ENCODE measurements around the gene ZNF555. TPM values are rescaled to one million over a fixed set of nuclear protein-coding genes. Genes with fewer than 3 reads are reported as not detected.
A peak's percentile ranks its signal among the peaks of the same experiment; 100 is the strongest.

ZNF555 gene
- total and polyA plus RNA-seq, 2 of the 13 experiments (the other 11 are each of a cell fraction or from before 2014, with no cell fraction given) = 5.0 to 8.0 TPM

DNA sequence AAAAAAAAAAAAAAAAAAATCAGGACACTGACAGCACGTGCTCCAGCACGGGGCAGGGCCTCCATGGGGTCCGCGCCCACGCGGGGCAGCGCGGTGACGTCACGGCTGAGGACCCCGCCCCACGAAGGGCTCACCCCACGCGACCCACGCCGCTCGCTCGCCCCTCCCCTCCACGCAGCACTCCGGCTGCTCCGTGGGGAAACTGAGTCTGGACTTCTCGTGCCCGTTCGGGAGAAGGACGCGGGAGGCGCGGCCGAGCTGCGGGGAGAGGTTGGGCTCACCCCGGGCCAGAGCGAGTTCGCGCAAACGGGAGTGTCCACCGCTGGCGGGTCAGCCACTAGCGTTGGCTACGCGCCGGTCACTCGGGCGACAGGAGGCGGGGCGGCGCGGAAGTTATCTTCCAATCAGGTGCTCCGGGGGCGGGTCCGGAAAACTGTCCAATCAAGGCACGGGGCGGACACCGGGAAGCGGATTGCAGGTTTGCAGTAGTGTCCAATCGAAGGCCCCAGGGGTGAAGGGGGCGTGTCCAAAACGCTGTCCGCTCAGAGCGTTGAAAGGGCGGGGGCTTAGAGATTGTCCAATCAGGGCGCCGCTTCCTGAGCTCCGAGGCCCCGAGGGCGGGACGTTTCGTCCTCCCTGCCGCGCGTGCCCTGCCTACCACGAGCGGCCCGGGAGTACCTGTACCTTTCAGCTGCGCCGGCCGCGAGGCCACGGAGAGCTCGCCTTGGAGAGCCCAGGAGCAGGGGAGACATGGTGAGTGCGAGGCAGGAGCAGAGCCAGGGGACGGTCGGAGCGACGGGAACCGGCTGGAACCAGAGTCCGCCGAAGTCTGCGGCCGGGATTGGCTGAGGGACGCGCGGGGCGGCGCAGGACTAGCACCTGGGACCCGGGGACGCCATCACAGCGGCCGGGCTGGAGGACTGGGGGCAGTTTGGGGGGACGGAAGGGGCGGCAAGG, 59.3 kb downstream of the ZNF555 start, which contains the start of gene ZNF57 (continued):
- TF ChIP-seq FLYWCH1 (CRISPR knock-in tag; IDR thresholded peaks at IDR 0.05) (no peak), SETDB1 (CRISPR knock-in tag; IDR thresholded peaks at IDR 0.05; ENCODE audit: borderline replicate concordance) (no peak), POGZ (CRISPR knock-in tag; IDR thresholded peaks at IDR 0.05) (no peak), ZNF780A (CRISPR knock-in tag; IDR thresholded peaks at IDR 0.05) (no peak), RORA (CRISPR knock-in tag; IDR thresholded peaks at IDR 0.05) (no peak), TOPORS (CRISPR knock-in tag; IDR thresholded peaks at IDR 0.05) (peak; percentile 87; the same call in 1 of the 2 replicates), EED (CRISPR knock-in tag; IDR thresholded peaks at IDR 0.05) (no peak), HNF4G (IDR thresholded peaks at IDR 0.05; ENCODE audit: borderline replicate concordance, low read depth, low read length) (no peak), HNF4G (CRISPR knock-in tag; IDR thresholded peaks at IDR 0.05; ENCODE audit: borderline replicate concordance, low read depth) (no peak), ZFP90 (CRISPR knock-in tag; IDR thresholded peaks at IDR 0.05; ENCODE audit: borderline replicate concordance) (no peak), ZNF577 (CRISPR knock-in tag; IDR thresholded peaks at IDR 0.05; ENCODE audit: borderline replicate concordance, low read depth) (no peak), BHLHE40 (IDR thresholded peaks at IDR 0.05; ENCODE audit: low read length) (peak; percentile 82), CCAR2 (optimal IDR thresholded peaks at IDR 0.05; ENCODE audit: low read depth, low read length) (no peak), CEBPG (CRISPR knock-in tag; IDR thresholded peaks at IDR 0.05) (no peak), GATA4 (IDR thresholded peaks at IDR 0.05; ENCODE audit: borderline replicate concordance, low read depth) (no peak), GATAD2A (CRISPR knock-in tag; IDR thresholded peaks at IDR 0.05) (peak; percentile 25; the same call in 1 of the 2 replicates), MZF1 (CRISPR knock-in tag; IDR thresholded peaks at IDR 0.05; ENCODE audit: borderline replicate concordance) (0 out of 2 replicates have a peak, but pooled peaks have one; percentile 62)
- TF ChIP-seq, protein P1, sequence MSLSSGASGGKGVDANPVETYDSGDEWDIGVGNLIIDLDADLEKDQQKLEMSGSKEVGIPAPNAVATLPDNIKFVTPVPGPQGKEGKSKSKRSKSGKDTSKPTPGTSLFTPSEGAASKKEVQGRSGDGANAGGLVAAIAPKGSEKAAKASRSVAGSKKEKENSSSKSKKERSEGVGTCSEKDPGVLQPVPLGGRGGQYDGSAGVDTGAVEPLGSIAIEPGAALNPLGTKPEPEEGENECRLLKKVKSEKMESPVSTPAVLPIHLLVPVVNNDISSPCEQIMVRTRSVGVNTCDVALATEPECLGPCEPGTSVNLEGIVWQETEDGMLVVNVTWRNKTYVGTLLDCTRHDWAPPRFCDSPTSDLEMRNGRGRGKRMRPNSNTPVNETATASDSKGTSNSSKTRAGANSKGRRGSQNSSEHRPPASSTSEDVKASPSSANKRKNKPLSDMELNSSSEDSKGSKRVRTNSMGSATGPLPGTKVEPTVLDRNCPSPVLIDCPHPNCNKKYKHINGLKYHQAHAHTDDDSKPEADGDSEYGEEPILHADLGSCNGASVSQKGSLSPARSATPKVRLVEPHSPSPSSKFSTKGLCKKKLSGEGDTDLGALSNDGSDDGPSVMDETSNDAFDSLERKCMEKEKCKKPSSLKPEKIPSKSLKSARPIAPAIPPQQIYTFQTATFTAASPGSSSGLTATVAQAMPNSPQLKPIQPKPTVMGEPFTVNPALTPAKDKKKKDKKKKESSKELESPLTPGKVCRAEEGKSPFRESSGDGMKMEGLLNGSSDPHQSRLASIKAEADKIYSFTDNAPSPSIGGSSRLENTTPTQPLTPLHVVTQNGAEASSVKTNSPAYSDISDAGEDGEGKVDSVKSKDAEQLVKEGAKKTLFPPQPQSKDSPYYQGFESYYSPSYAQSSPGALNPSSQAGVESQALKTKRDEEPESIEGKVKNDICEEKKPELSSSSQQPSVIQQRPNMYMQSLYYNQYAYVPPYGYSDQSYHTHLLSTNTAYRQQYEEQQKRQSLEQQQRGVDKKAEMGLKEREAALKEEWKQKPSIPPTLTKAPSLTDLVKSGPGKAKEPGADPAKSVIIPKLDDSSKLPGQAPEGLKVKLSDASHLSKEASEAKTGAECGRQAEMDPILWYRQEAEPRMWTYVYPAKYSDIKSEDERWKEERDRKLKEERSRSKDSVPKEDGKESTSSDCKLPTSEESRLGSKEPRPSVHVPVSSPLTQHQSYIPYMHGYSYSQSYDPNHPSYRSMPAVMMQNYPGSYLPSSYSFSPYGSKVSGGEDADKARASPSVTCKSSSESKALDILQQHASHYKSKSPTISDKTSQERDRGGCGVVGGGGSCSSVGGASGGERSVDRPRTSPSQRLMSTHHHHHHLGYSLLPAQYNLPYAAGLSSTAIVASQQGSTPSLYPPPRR (CRISPR knock-in tag; IDR thresholded peaks at IDR 0.05; ENCODE audit: borderline replicate concordance) = no peak
- TF ChIP-seq, protein P2, sequence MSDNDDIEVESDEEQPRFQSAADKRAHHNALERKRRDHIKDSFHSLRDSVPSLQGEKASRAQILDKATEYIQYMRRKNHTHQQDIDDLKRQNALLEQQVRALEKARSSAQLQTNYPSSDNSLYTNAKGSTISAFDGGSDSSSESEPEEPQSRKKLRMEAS (IDR thresholded peaks at IDR 0.05) = peak; percentile 91
- TF ChIP-seq, protein P3, sequence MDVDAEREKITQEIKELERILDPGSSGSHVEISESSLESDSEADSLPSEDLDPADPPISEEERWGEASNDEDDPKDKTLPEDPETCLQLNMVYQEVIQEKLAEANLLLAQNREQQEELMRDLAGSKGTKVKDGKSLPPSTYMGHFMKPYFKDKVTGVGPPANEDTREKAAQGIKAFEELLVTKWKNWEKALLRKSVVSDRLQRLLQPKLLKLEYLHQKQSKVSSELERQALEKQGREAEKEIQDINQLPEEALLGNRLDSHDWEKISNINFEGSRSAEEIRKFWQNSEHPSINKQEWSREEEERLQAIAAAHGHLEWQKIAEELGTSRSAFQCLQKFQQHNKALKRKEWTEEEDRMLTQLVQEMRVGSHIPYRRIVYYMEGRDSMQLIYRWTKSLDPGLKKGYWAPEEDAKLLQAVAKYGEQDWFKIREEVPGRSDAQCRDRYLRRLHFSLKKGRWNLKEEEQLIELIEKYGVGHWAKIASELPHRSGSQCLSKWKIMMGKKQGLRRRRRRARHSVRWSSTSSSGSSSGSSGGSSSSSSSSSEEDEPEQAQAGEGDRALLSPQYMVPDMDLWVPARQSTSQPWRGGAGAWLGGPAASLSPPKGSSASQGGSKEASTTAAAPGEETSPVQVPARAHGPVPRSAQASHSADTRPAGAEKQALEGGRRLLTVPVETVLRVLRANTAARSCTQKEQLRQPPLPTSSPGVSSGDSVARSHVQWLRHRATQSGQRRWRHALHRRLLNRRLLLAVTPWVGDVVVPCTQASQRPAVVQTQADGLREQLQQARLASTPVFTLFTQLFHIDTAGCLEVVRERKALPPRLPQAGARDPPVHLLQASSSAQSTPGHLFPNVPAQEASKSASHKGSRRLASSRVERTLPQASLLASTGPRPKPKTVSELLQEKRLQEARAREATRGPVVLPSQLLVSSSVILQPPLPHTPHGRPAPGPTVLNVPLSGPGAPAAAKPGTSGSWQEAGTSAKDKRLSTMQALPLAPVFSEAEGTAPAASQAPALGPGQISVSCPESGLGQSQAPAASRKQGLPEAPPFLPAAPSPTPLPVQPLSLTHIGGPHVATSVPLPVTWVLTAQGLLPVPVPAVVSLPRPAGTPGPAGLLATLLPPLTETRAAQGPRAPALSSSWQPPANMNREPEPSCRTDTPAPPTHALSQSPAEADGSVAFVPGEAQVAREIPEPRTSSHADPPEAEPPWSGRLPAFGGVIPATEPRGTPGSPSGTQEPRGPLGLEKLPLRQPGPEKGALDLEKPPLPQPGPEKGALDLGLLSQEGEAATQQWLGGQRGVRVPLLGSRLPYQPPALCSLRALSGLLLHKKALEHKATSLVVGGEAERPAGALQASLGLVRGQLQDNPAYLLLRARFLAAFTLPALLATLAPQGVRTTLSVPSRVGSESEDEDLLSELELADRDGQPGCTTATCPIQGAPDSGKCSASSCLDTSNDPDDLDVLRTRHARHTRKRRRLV (CRISPR knock-in tag; IDR thresholded peaks at IDR 0.05) = no peak
